ENCODE measurements around the gene PTCHD1.
A peak's percentile ranks its signal among the peaks of the same experiment; 100 is the strongest.

The PTCHD1 gene

DNA sequence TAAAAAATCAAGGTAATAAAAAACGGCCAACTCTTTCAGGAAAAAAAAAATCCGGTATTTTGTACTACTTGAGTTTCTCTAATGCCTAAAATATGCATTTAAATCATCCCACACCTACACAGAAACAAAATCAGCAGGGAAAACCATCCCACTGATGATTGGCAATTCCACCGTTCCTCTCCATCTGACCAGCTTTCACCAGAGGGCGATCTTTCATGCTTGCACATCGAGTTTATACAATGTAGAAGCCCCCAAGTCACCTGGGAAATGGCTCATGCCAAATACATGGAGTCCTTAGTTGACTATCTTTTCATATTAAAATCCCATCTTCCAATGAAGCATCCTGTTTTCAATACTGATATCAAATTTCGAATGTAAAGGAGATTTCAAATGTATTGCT, 69.2 kb downstream of the PTCHD1 start:
- TF ChIP-seq, protein P1, sequence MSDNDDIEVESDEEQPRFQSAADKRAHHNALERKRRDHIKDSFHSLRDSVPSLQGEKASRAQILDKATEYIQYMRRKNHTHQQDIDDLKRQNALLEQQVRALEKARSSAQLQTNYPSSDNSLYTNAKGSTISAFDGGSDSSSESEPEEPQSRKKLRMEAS (IDR thresholded peaks at IDR 0.05; ENCODE audit: low read depth, low read length) = no peak
- TF ChIP-seq POLR2A (IDR thresholded peaks at IDR 0.05; ENCODE audit: extremely low read depth, insufficient read length) (no peak), MYC (IDR thresholded peaks at IDR 0.05; ENCODE audit: low read depth, low read length) (no peak)
- peak; percentile 3 for DNase-seq (ENCODE audit: low read depth)
- H3K4me3 ChIP-seq (ENCODE audit: low read depth, low read length) = no peak overlapping the region

DNA sequence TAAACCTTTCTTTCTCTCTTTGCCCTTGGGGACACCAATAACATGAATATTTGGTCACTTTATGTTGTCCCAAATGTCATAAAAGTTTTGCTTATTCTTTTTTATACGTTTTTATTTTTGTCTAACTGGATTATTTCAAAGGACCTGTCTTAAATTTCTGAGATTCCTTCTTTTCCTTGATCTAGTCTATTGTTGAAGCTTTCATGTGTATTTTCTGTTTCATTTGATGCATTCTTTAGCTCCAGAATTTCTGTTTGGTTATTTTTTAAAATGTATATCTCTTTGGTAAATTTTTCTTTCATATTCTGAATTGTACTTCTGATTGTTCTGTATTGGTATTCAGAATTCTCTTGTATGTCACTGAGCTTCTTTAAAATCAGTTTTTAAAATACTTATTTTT, 88.3 kb downstream of the PTCHD1 start:
- no peak for DNase-seq (ENCODE audit: low read depth)
- TF ChIP-seq, protein P1 (IDR thresholded peaks at IDR 0.05; ENCODE audit: low read depth, low read length) = no peak
- TF ChIP-seq MYC (IDR thresholded peaks at IDR 0.05; ENCODE audit: low read depth, low read length) (no peak), POLR2A (IDR thresholded peaks at IDR 0.05; ENCODE audit: extremely low read depth, insufficient read length) (no peak)
- H3K4me3 ChIP-seq (ENCODE audit: low read depth, low read length) = no peak overlapping the region

DNA sequence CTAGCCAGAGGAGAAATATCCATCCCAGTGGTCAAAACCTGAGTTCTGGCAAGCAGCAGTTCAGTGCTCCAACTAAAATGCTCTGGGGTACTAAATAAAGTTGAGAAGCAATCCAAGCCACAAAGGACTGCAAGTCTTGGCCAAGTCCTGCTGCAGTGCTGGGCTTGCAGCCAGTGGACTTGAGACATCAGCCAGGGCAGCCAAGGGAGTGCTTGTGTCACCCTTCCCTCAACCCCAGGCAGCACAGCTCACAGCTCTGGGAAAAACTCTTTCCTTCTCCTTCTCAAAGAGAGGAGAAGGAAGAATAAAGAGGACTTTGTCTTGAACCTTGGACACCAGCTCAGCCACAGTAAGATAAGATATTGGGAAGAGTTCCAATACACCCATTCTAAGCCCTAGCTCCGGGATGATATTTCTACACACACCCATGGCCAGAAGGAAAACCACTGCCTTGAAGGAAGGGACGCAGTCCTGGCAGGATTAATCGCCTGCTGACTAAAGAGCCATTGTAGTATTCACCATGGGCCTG, 99.8 kb downstream of the PTCHD1 start:
- no peak for DNase-seq (ENCODE audit: low read depth)
- no peak overlapping the region for H3K4me3 ChIP-seq (ENCODE audit: low read depth, low read length)
- TF ChIP-seq, protein P2, sequence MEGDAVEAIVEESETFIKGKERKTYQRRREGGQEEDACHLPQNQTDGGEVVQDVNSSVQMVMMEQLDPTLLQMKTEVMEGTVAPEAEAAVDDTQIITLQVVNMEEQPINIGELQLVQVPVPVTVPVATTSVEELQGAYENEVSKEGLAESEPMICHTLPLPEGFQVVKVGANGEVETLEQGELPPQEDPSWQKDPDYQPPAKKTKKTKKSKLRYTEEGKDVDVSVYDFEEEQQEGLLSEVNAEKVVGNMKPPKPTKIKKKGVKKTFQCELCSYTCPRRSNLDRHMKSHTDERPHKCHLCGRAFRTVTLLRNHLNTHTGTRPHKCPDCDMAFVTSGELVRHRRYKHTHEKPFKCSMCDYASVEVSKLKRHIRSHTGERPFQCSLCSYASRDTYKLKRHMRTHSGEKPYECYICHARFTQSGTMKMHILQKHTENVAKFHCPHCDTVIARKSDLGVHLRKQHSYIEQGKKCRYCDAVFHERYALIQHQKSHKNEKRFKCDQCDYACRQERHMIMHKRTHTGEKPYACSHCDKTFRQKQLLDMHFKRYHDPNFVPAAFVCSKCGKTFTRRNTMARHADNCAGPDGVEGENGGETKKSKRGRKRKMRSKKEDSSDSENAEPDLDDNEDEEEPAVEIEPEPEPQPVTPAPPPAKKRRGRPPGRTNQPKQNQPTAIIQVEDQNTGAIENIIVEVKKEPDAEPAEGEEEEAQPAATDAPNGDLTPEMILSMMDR (IDR thresholded peaks at IDR 0.05; ENCODE audit: low read depth, low read length) = no peak
- no peak for TF ChIP-seq MYC (IDR thresholded peaks at IDR 0.05; ENCODE audit: low read depth, low read length)
- TF ChIP-seq, protein P1 (IDR thresholded peaks at IDR 0.05; ENCODE audit: low read depth, low read length) = no peak
- TF ChIP-seq POLR2A (IDR thresholded peaks at IDR 0.05; ENCODE audit: extremely low read depth, insufficient read length) = no peak

DNA sequence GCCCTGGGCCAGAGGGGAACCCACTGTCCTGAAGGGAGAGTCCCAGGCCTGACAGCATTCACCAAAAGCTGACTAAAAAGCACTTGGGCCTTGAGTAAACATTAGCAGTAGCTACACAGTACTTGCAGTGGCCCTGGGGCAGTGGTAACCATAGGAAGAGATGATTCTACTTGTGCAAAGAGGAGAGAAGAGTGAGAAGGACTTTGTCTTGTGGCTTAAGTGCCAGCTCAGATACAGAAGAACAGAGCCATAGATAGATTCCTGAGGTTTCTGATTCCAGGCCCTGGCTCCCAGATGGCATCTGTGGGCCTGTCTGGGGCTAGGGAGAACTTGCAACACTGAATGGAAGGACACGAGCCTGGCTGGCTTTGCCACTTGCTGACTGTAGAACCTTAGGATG, 100.5 kb downstream of the PTCHD1 start:
- H3K4me3 ChIP-seq (ENCODE audit: low read depth, low read length) = no peak overlapping the region
- TF ChIP-seq, protein P2 (IDR thresholded peaks at IDR 0.05; ENCODE audit: low read depth, low read length) = no peak
- TF ChIP-seq POLR2A (IDR thresholded peaks at IDR 0.05; ENCODE audit: extremely low read depth, insufficient read length) (no peak), MYC (IDR thresholded peaks at IDR 0.05; ENCODE audit: low read depth, low read length) (no peak)
- TF ChIP-seq, protein P1 (IDR thresholded peaks at IDR 0.05; ENCODE audit: low read depth, low read length) = no peak
- DNase-seq (ENCODE audit: low read depth) = no peak

DNA sequence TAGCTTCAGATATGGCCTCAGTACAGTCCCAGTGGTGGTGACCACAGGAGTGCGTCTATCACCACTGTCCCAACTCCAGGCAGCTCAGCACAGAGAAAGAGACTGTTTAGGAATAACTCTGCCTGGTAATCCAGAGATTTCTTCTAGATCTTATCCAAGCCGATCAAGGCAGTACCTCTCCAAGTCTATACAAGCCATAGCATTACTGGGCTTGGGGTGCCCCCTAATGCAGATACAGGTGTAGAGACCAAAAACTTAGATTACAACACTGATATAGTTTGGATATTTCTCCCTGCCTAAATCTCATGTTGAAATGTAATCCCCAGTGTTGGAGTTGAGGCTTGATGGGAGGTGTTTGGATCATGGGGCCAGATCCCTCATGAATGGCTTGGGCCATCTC, 100.9 kb downstream of the PTCHD1 start:
- H3K4me3 ChIP-seq (ENCODE audit: low read depth, low read length) = no peak overlapping the region
- no peak for DNase-seq (ENCODE audit: low read depth)
- TF ChIP-seq, protein P2 (IDR thresholded peaks at IDR 0.05; ENCODE audit: low read depth, low read length) = no peak
- TF ChIP-seq POLR2A (IDR thresholded peaks at IDR 0.05; ENCODE audit: extremely low read depth, insufficient read length) (no peak), MYC (IDR thresholded peaks at IDR 0.05; ENCODE audit: low read depth, low read length) (no peak)
- TF ChIP-seq, protein P1 (IDR thresholded peaks at IDR 0.05; ENCODE audit: low read depth, low read length) = no peak

DNA sequence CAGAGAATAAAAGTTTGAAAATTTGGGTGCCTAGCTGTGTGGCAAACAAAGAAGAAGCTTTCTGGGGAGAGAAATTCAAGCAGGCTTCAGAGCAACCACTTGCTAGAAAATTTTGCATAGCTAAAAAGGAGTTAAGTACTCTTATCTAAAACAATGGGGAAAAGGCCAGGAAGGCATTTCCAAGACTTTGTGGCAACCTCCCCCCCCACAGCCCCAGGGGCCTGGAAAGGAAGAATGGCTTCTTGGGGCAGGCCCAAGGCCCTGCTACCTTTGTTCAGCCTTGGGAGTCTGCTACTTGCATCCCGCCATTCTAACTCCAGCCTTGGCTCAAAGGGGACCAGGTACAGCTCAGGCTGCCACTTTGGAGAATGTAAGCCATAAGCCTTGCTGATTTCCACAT, 102.2 kb downstream of the PTCHD1 start:
- no peak for DNase-seq (ENCODE audit: low read depth)

More for the DNA sequence above, 102.2 kb downstream of the PTCHD1 start:
- H3K4me3 ChIP-seq (ENCODE audit: low read depth, low read length) = no peak overlapping the region
- TF ChIP-seq, protein P1 (IDR thresholded peaks at IDR 0.05; ENCODE audit: low read depth, low read length) = no peak
- TF ChIP-seq POLR2A (IDR thresholded peaks at IDR 0.05; ENCODE audit: extremely low read depth, insufficient read length) (no peak), MYC (IDR thresholded peaks at IDR 0.05; ENCODE audit: low read depth, low read length) (no peak)
- TF ChIP-seq, protein P2 (IDR thresholded peaks at IDR 0.05; ENCODE audit: low read depth, low read length) = no peak
